Measurements from ENCODE around the gene GP2. TPM values are rescaled to one million over a fixed set of nuclear protein-coding genes. Genes with fewer than 3 reads are reported as not detected.

GP2 gene
- total and polyA plus RNA-seq, 2 of the 4 experiments (the other 2 are of a cell fraction): not detected

- ATAC-seq (ENCODE audit: low read depth): no peak
- ChIA-PET CTCF (no interaction called here), POLR2A (ENCODE audit: unreplicated experiment) (no interaction called here)
- no peak overlapping the region for H4K91ac ChIP-seq (ENCODE audit: insufficient read depth, low read depth, low read length)
- no peaks in the 10 kb centered on the region for H3K36me3 ChIP-seq (ENCODE audit: control insufficient read depth, insufficient read depth, low read length)
- H2AK9ac ChIP-seq (replicated peaks; ENCODE audit: low read depth, low read length, poor library complexity): no peak overlapping the region
- in situ Hi-C loops (cut with MboI; ENCODE audit: low sequenced_read_pairs): no loop called here
- no peak overlapping the region for H3K14ac ChIP-seq (replicated peaks; ENCODE audit: low read depth, low read length)
- TF ChIP-seq ELK1 (IDR thresholded peaks at IDR 0.05; ENCODE audit: borderline replicate concordance, low read depth, low read length) (no peak), BHLHE40 (IDR thresholded peaks at IDR 0.05; ENCODE audit: low read depth, low read length) (no peak), FOS (IDR thresholded peaks at IDR 0.05; ENCODE audit: low read depth, low read length) (no peak), CHD1 (IDR thresholded peaks at IDR 0.05; ENCODE audit: low read depth, low read length) (no peak), MXI1 (IDR thresholded peaks at IDR 0.05; ENCODE audit: borderline replicate concordance, low read depth, low read length) (no peak), MAFK (IDR thresholded peaks at IDR 0.05; ENCODE audit: low read depth, low read length) (no peak)
- TF ChIP-seq, protein P1, sequence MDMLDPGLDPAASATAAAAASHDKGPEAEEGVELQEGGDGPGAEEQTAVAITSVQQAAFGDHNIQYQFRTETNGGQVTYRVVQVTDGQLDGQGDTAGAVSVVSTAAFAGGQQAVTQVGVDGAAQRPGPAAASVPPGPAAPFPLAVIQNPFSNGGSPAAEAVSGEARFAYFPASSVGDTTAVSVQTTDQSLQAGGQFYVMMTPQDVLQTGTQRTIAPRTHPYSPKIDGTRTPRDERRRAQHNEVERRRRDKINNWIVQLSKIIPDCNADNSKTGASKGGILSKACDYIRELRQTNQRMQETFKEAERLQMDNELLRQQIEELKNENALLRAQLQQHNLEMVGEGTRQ (IDR thresholded peaks at IDR 0.05; ENCODE audit: low read depth, low read length): no peak
- no CpG with 5 or more reads among the region's 11 CpGs for WGBS, 2 experiments (ENCODE audit: extremely low coverage in 2 of 2, insufficient read length in 1 of 2)
- H3K9me3 ChIP-seq (ENCODE audit: control insufficient read depth, insufficient read depth, low read length): peaks cover 7% of the 10 kb centered on the region; the same call in 1 of the 2 replicates
- H2AFZ ChIP-seq (replicated peaks; ENCODE audit: low read length, poor library complexity): no peak overlapping the region
- DNase-seq: no peak
- no peak overlapping the region for H3K4me2 ChIP-seq (ENCODE audit: low read depth, low read length)
- no peak overlapping the region for H3K56ac ChIP-seq (ENCODE audit: extremely low read depth, insufficient read depth, low read length)
- BruUV-seq (replicated peaks): no TSS peak
- no peak overlapping the region for H3K4ac ChIP-seq (ENCODE audit: low read depth, low read length)
- H4K8ac ChIP-seq (ENCODE audit: low read depth in 2 of 2, low read length in 2 of 2): no peak overlapping the region
- intact Hi-C loops (cut with micrococcal nuclease): no loop called here
- no peak overlapping the region for H2BK15ac ChIP-seq (ENCODE audit: low read depth, low read length)
- H2BK5ac ChIP-seq (ENCODE audit: low read depth, low read length, poor library complexity, severe bottlenecking): no peak overlapping the region
- H3K27me3 ChIP-seq (ENCODE audit: control insufficient read depth, insufficient read depth, low read length): no peaks in the 10 kb centered on the region
- no peaks in the 10 kb centered on the region for H3K79me1 ChIP-seq (ENCODE audit: low read depth in 1 of 2, low read length in 2 of 2)
- H2AK5ac ChIP-seq (ENCODE audit: low read depth, low read length): no peak overlapping the region
- dilution Hi-C loops (cut with HindIII; ENCODE audit: low sequenced_read_pairs, unreplicated experiment): no loop called here
- no peaks in the 10 kb centered on the region for H4K20me1 ChIP-seq (ENCODE audit: insufficient read depth, low read length)
- no peak overlapping the region for H3K23ac ChIP-seq (ENCODE audit: low read depth, low read length)
- no peak overlapping the region for H3K27ac ChIP-seq (ENCODE audit: insufficient read depth, low read length)
- H2BK20ac ChIP-seq (ENCODE audit: low read depth, low read length): no peak overlapping the region
- no peak overlapping the region for H4K5ac ChIP-seq (ENCODE audit: low read depth, low read length)
- H3K4me1 ChIP-seq (ENCODE audit: control insufficient read depth, insufficient read depth, low read length): no peaks in the 10 kb centered on the region
- H3K4me3 ChIP-seq (ENCODE audit: insufficient read depth, low read depth, low read length): no peak overlapping the region
- no peaks in the 10 kb centered on the region for H3K9me1 ChIP-seq (ENCODE audit: insufficient read depth, low read length)
- H2BK120ac ChIP-seq (ENCODE audit: low read depth, low read length): no peak overlapping the region
- no peak overlapping the region for H3K18ac ChIP-seq (ENCODE audit: low read depth, low read length)
- no peak overlapping the region for H3K9ac ChIP-seq (ENCODE audit: low read depth, low read length)
Observed at GRCh38 chr16:20310421-20311395, 16.6 kb downstream of the GP2 start.
